Activated naive CD4-positive, alpha-beta T cell treated with anti-CD3 and anti-CD28 coated beads for 36 hours (primary cell): Measurements from ENCODE around the gene ZNF563. TPM values are rescaled to one million over a fixed set of nuclear protein-coding genes. Genes with fewer than 3 reads are reported as not detected.
"Not testable (repeated sequence)": the region's sequence is repeated elsewhere in the genome, so short reads cannot be mapped to it uniquely, and the experiment has no call there.

Experiments used
- CTCF ChIA-PET: fragments of 350-600 bp; sonication (Branson Sonifier 250); formaldehyde crosslinking; loops from one replicate; lab custom pipeline; 2021; ENCODE audit warnings: antibody characterized with exemption; lab: Charles Lee
- DNase-seq: peaks from one replicate; pipeline ENCODE4 v3.0.0-alpha.2; 2020
- H3K27ac Mint-ChIP-seq: one replicate; pipeline ENCODE4 v1.8.0; 2021; ENCODE audit warnings: mild to moderate bottlenecking, mixed read lengths
- H3K27me3 Mint-ChIP-seq: one replicate; pipeline ENCODE4 v1.8.0; 2021; ENCODE audit warnings: low read depth, mixed read lengths
- H3K36me3 Mint-ChIP-seq: one replicate; pipeline ENCODE4 v1.8.0; 2021; ENCODE audit warnings: low read depth, mixed read lengths
- H3K4me1 Mint-ChIP-seq: one replicate; pipeline ENCODE4 v1.8.0; 2021; ENCODE audit warnings: low read depth, mixed read lengths
- H3K4me3 Mint-ChIP-seq: one replicate; pipeline ENCODE4 v1.8.0; 2021; ENCODE audit warnings: mild to moderate bottlenecking, moderate library complexity, mixed read lengths
- H3K9me3 Mint-ChIP-seq: one replicate; pipeline ENCODE4 v1.8.0; 2021; ENCODE audit warnings: mixed read lengths
- intact Hi-C: fragments of 100-400 bp; cut with micrococcal nuclease; formaldehyde crosslinking; loops from one replicate; pipeline ENCODE4 v1.15.1; 2023
- total RNA-seq, 2 experiments: library from RNA; stranded (reverse); gene quantifications; one replicate each; pipeline ENCODE4 v1.2.3, GENCODE V29; 2021

The ZNF563 gene
- total RNA-seq, 2 experiments from 2014 or later: 3.0 to 4.1 TPM

- CTCF ChIA-PET: interaction anchor here (0.6 kb wide), 1 partner anchor 258 kb away, joined by 4 read pairs; no protein-coding TSS in a partner anchor
- Mint-ChIP-seq H3K4me3 (no peak overlapping the region), H3K9me3 (peaks cover 36% of the 10 kb centered on the region), H3K4me1 (no peaks in the 10 kb centered on the region), H3K27me3 (no peaks in the 10 kb centered on the region), H3K27ac (no peak overlapping the region), H3K36me3 (peaks cover 32% of the 10 kb centered on the region)
- DNase-seq: peak; percentile 28
- intact Hi-C loops: loop anchor here (1.0 kb wide), 1 partner anchor 145 kb away; no protein-coding TSS in a partner anchor
Observed at GRCh38 chr19:12346896-12347295, 13.5 kb upstream of the ZNF563 start.

DNA sequence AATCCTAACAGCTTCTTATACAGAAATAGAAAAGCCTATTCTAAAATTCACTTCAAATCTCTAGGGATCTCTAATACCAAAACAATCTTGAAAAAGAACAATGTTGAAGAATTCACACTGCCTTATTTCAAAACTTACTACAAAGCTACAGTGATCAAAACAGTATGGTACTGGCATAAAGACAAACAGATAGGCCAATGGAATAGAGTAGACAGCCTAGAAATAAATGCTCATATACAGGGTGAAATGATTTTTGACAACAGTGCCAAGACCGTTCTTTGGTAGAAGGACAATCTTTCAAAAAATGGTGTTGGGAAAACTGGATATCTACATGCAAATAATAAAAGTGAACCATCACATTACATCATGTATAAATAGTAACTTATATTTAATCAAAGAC lies 11.8 kb upstream of the ZNF563 start:
- CTCF ChIA-PET: interaction anchor here (0.7 to 1.1 kb wide), 2 partner anchors 12 to 149 kb away, joined by 4 read pairs; partner anchors contain the start of gene ZNF563
- intact Hi-C loops: no loop called here
- DNase-seq: no peak

DNA sequence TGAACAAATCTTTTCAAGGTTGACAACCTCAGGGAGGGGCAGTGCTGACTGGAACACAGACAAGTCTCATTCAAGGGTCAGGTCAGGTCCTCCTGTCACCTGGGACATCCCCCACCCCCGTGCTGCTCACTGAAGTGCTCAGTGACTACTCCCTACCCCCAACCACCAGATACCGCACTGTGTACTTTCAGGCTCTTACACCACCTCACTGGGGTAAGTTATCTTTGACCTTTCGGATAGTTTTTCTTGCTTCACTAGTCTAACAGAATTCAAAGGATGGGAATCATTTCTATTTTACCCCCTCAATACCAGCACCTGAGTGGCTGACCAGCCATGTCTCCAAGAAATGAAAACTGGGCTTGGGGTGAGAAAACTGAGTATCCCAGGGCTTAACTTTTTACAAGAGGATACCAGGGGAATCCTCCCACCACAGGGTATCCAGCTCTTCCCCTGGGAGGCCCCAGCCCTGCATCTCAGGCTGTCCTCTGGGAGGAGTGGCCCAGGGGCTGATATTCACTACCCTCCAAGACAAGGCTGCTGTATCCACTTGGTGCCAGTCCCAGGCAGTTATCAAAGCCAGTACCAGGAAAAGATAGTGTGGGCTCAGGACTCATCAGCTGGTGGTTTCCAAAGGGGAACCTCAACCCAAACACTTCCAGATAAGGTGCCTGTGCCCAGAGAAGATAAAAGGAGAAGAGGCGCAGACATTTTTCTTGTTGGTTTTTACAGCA lies 2.1 kb downstream of the ZNF563 start:
- intact Hi-C loops: loop anchor here (1.0 to 5.0 kb wide), 4 partner anchors 37 to 221 kb away; partner anchors contain the start of genes ZNF44 and ZNF564
- peaks cover 46% of the 10 kb centered on the region for H3K4me1 Mint-ChIP-seq
- H3K4me3 Mint-ChIP-seq: peak overlapping the region; percentile 97
- peak; percentile 93 for DNase-seq
- CTCF ChIA-PET: interaction anchor here (2.8 kb wide), 1 partner anchor 41 kb away, joined by 6 read pairs; no protein-coding TSS in a partner anchor
- H3K36me3 Mint-ChIP-seq: peaks cover 11% of the 10 kb centered on the region
- H3K27ac Mint-ChIP-seq: peak overlapping the region; percentile 96
- no peaks in the 10 kb centered on the region for H3K27me3 Mint-ChIP-seq
- no peaks in the 10 kb centered on the region for H3K9me3 Mint-ChIP-seq

More for the DNA sequence above, 11.8 kb upstream of the ZNF563 start:
- peaks cover 19% of the 10 kb centered on the region for H3K36me3 Mint-ChIP-seq
- no peak overlapping the region for H3K4me3 Mint-ChIP-seq
- no peaks in the 10 kb centered on the region for H3K27me3 Mint-ChIP-seq
- H3K9me3 Mint-ChIP-seq: peaks cover 23% of the 10 kb centered on the region
- H3K27ac Mint-ChIP-seq: no peak overlapping the region
- H3K4me1 Mint-ChIP-seq: no peaks in the 10 kb centered on the region

DNA sequence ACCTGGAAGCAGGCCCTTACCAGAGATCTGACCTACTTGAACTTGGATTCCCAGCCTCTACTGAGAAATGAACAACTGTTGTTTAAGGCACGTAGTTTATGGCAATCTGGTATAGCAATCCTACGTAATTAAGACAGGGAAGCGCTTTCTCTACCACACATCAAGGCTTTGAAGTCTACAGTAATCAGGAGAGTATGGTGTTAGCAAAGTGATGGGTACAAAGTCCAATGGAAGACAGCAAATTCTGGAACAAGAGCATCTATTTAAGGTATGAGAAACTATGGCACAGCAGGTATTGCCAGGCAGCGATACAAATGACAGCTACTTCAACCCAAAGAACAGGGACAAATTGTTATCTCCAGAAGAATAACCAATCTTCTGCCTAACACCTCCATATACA lies 3.1 kb downstream of the ZNF563 start:
- no peaks in the 10 kb centered on the region for H3K9me3 Mint-ChIP-seq
- peak overlapping the region; percentile 97 for H3K4me3 Mint-ChIP-seq
- H3K27ac Mint-ChIP-seq: peak overlapping the region; percentile 96
- intact Hi-C loops: loop anchor here (5.0 kb wide), 3 partner anchors 128 to 222 kb away; partner anchors contain the start of gene ZNF564
- H3K27me3 Mint-ChIP-seq: no peaks in the 10 kb centered on the region
- DNase-seq: no peak
- H3K36me3 Mint-ChIP-seq: peaks cover 18% of the 10 kb centered on the region
- CTCF ChIA-PET: interaction anchor here (2.8 kb wide), 1 partner anchor 40 kb away, joined by 6 read pairs; no protein-coding TSS in a partner anchor
- H3K4me1 Mint-ChIP-seq: peaks cover 54% of the 10 kb centered on the region

DNA sequence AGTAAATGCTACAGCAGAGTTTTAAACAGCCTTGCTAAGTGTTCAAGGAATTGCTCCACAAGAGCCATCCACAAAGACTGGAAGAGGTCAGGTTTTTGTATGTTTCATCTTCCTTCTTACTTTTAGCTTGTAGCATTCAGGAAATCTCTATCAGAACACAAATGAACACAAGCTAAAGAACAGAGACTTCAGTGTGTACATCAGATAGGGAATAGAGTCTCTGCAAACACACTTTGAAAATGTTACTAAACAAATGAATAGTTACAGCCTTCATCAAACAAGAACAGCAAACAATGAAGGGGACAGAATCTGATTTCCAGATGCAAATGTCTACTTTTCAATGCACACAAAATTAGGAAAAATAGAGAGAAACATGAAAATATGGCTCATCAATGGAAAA lies 7.7 kb downstream of the ZNF563 start:
- Mint-ChIP-seq H3K9me3 (peaks cover 14% of the 10 kb centered on the region), H3K4me3 (no peak overlapping the region), H3K27me3 (no peaks in the 10 kb centered on the region), H3K27ac (no peak overlapping the region), H3K4me1 (peaks cover 31% of the 10 kb centered on the region), H3K36me3 (peaks cover 45% of the 10 kb centered on the region)
- no peak for DNase-seq
- intact Hi-C loops: no loop called here
- CTCF ChIA-PET: no interaction called here

- CTCF ChIA-PET: no interaction called here
- intact Hi-C loops: no loop called here
Observed at GRCh38 chr19:12318782-12319413, 14.5 kb downstream of the ZNF563 start.

DNA sequence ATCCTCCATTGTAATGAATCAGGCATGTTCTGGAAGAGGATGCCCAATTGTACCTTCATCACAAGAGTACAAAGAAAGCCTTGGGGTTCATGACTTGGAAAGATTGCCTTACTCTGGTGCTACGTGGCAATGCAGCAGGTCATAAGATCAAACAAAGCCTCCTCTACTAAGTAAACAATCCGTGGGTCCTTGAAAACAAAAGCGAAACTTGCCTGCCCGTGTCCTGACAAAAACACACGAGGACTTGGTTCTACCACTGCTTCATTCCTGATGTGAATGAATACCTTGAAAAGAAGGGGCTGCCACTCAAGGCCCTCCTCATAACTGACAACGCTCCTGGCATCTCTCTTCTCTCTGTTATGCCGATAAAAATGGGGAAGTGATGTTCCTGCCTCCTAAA lies 18.9 kb downstream of the ZNF563 start:
- intact Hi-C loops: no loop called here
- DNase-seq: no peak
- no peak overlapping the region for H3K27ac Mint-ChIP-seq
- peaks cover 37% of the 10 kb centered on the region for H3K36me3 Mint-ChIP-seq
- CTCF ChIA-PET: no interaction called here
- no peaks in the 10 kb centered on the region for H3K27me3 Mint-ChIP-seq
- no peak overlapping the region for H3K4me3 Mint-ChIP-seq
- peaks cover 18% of the 10 kb centered on the region for H3K9me3 Mint-ChIP-seq
- H3K4me1 Mint-ChIP-seq: no peaks in the 10 kb centered on the region

More at GRCh38 chr19:12318782-12319413, 14.5 kb downstream of the ZNF563 start:
- H3K27me3 Mint-ChIP-seq: no peaks in the 10 kb centered on the region
- peaks cover 68% of the 10 kb centered on the region for H3K36me3 Mint-ChIP-seq
- H3K27ac Mint-ChIP-seq: no peak overlapping the region
- H3K9me3 Mint-ChIP-seq: peaks cover 33% of the 10 kb centered on the region
- no peak overlapping the region for H3K4me3 Mint-ChIP-seq
- H3K4me1 Mint-ChIP-seq: no peaks in the 10 kb centered on the region
- no peak for DNase-seq

- H3K27ac Mint-ChIP-seq, H3K9me3 Mint-ChIP-seq, intact Hi-C loops, H3K27me3 Mint-ChIP-seq, H3K4me1 Mint-ChIP-seq, H3K36me3 Mint-ChIP-seq, DNase-seq, H3K4me3 Mint-ChIP-seq: not testable (repeated sequence)
- CTCF ChIA-PET: interaction anchor here (0.8 kb wide), 1 partner anchor 56 kb away, joined by 3 read pairs; the partner anchor contains the start of gene ZNF442
Observed at GRCh38 chr19:12308891-12309290, 24.5 kb downstream of the ZNF563 start.

DNA sequence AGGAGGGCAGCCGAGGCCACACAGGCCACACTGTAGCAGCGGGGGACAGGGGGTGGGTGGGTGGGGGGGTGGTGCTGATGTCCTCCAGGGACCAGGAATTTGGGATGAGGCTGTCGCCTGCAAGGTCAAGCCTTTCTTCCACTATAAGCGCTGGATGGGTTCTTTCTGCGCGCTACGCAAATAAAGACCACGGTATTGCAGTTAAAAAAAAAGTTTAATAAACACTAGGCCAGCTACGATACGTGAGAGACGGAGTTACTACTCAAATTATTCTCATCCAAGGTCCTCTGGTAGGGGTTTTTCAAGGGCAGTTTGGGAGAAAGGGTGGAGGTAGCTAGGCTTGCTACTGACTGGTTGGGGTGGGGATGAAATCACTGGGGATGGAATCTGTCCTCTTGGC lies 38.2 kb downstream of the ZNF563 start:
- CTCF ChIA-PET: no interaction called here
- H3K4me1 Mint-ChIP-seq: peaks cover 25% of the 10 kb centered on the region
- intact Hi-C loops: loop anchor here (10.0 kb wide), 1 partner anchor 370 kb away; the partner anchor contains the start of genes MAN2B1 and WDR83

GRCh38 chr19:12294249-12295158 lies 38.9 kb downstream of the ZNF563 start, which contains the start of gene ZNF44:
Gene ZNF44 (minus strand): TSS chr19:12294883. CDS start chr19:12294694, 189 bp downstream.
- CTCF ChIA-PET: no interaction called here
- Mint-ChIP-seq H3K9me3 (peaks cover 2% of the 10 kb centered on the region), H3K4me3 (peak within 1 kb of the TSS; percentile 98), H3K36me3 (peaks cover 7% of the 10 kb centered on the region), H3K27ac (peak within 1 kb of the TSS; percentile 96), H3K27me3 (no peaks in the 10 kb centered on the region), H3K4me1 (peaks cover 31% of the 10 kb centered on the region)
- peak; percentile 99 for DNase-seq
- intact Hi-C loops: loop anchor here (1.0 to 10.0 kb wide), 5 partner anchors 37 to 370 kb away; partner anchors contain the start of genes MAN2B1, WDR83 and ZNF564

More for the DNA sequence above, 38.2 kb downstream of the ZNF563 start:
- peaks cover 2% of the 10 kb centered on the region for H3K9me3 Mint-ChIP-seq
- H3K27ac Mint-ChIP-seq: peak overlapping the region; percentile 95
- H3K4me3 Mint-ChIP-seq: peak overlapping the region; percentile 98
- H3K27me3 Mint-ChIP-seq: no peaks in the 10 kb centered on the region
- H3K36me3 Mint-ChIP-seq: peaks cover 7% of the 10 kb centered on the region
- DNase-seq: no peak

DNA sequence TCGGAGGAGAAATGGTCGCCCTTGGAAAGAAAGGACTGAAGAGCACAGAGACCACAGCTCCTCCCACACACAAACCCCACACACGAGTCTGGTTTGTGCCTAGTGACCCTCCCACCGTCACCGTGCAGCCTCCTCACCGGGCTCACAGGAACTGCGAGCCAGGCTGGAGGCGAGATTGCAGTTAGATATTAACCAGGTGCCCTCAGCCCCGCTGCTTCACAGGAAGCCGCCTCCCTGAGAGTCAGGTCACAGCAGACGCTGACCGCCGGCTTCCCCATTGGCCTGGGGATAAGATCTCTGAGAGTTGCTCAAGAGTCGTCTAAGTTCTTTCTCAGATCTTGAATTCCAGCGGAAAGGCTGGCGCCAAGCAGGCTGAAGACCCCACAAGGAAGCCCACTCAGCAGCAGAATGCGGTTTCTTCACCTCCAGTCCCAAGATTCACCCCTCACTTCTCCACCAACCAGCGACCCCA lies 39.6 kb downstream of the ZNF563 start:
- H3K36me3 Mint-ChIP-seq: peaks cover 8% of the 10 kb centered on the region
- CTCF ChIA-PET: no interaction called here
- H3K9me3 Mint-ChIP-seq: peaks cover 2% of the 10 kb centered on the region
- intact Hi-C loops: loop anchor here (1.0 to 10.0 kb wide), 5 partner anchors 37 to 371 kb away; partner anchors contain the start of genes MAN2B1, WDR83 and ZNF564
- peaks cover 37% of the 10 kb centered on the region for H3K4me1 Mint-ChIP-seq
- DNase-seq: peak; percentile 77
- no peaks in the 10 kb centered on the region for H3K27me3 Mint-ChIP-seq
- H3K4me3 Mint-ChIP-seq: peak overlapping the region; percentile 98
- peak overlapping the region; percentile 96 for H3K27ac Mint-ChIP-seq
